ENCODE measurements around the gene SIPA1L2.

DNA sequence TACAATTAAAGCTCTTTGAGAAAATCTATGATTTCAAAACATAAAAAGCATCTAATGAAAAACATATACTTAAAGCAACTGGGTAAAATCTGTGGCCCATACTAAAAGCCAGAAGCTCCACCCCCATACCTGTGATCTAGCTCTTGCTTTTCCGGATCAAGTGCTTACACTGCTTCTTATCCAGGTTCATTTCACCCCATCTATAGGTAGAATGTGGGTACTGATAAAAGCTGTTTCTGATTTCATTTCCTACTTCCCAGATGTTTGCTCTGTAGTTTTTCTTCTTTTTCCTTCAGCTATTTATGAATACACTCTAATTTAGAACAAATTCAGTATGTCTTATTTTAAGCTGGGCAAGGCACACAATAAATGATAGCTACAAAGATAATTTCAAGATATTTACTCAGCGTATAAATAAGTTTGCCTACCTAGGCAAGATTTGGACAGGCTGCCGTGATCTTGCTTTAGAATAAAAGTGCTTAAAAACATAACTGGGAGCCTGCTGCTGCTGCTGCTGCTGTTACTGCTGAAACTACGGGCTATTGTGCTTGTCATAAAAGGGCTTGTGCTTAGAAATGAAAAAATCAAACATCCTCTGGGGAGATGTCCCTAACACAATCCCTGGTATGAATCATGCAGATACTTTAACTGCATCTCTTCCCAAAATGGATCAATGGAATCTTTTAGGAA, 2.1 kb downstream of the SIPA1L2 start:
- no peak for TF ChIP-seq POLR2A (IDR thresholded peaks at IDR 0.05)
- TF ChIP-seq, protein P1, sequence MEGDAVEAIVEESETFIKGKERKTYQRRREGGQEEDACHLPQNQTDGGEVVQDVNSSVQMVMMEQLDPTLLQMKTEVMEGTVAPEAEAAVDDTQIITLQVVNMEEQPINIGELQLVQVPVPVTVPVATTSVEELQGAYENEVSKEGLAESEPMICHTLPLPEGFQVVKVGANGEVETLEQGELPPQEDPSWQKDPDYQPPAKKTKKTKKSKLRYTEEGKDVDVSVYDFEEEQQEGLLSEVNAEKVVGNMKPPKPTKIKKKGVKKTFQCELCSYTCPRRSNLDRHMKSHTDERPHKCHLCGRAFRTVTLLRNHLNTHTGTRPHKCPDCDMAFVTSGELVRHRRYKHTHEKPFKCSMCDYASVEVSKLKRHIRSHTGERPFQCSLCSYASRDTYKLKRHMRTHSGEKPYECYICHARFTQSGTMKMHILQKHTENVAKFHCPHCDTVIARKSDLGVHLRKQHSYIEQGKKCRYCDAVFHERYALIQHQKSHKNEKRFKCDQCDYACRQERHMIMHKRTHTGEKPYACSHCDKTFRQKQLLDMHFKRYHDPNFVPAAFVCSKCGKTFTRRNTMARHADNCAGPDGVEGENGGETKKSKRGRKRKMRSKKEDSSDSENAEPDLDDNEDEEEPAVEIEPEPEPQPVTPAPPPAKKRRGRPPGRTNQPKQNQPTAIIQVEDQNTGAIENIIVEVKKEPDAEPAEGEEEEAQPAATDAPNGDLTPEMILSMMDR (IDR thresholded peaks at IDR 0.05): peak in 5 of 6 experiments; percentile 45 to 88 (median 80)

Measured in Peyer's patch (tissue), 4 donors.